Trophoblast cell (in vitro differentiated cells and primary cell): ENCODE measurements around the gene AGTPBP1.
A peak's percentile ranks its signal among the peaks of the same experiment; 100 is the strongest.

Source experiments
- DNase-seq, 2 donors: peaks; one replicate each; pipeline ENCODE4 v3.0.0-alpha.2; 2016
- H2AFZ ChIP-seq: 2 replicates; pipeline ENCODE4 v1.6.1; 2013; ENCODE audit warnings: low read length, moderate library complexity, mild to moderate bottlenecking; ENCODE audit not compliant: insufficient read depth, poor library complexity
- H2AK5ac ChIP-seq: 2 replicates; pipeline ENCODE4 v1.6.1; 2013; ENCODE audit warnings: mild to moderate bottlenecking, low read length
- H2BK120ac ChIP-seq: 2 replicates; pipeline ENCODE4 v1.6.1; 2013; ENCODE audit warnings: low read length, mild to moderate bottlenecking, moderate library complexity; ENCODE audit not compliant: insufficient read depth, poor library complexity
- H2BK12ac ChIP-seq: 2 replicates; pipeline ENCODE4 v1.6.1; 2013; ENCODE audit warnings: mild to moderate bottlenecking, low read length, moderate library complexity
- H2BK5ac ChIP-seq: 2 replicates; pipeline ENCODE4 v1.6.1; 2013; ENCODE audit warnings: low read length, low read depth, moderate library complexity, mild to moderate bottlenecking; ENCODE audit not compliant: poor library complexity
- H3K14ac ChIP-seq: 2 replicates; pipeline ENCODE4 v1.6.1; 2013; ENCODE audit warnings: mild to moderate bottlenecking, low read length
- H3K18ac ChIP-seq: 2 replicates; pipeline ENCODE4 v1.6.1; 2013; ENCODE audit warnings: mild to moderate bottlenecking, low read length
- H3K23ac ChIP-seq: 2 replicates; pipeline ENCODE4 v1.6.1; 2013; ENCODE audit warnings: low read length
- H3K27ac ChIP-seq: 2 replicates; pipeline ENCODE4 v1.5.1; 2013; ENCODE audit warnings: low read depth, mild to moderate bottlenecking, inconsistent platforms, low read length, moderate library complexity
- H3K27me3 ChIP-seq: 2 replicates; pipeline ENCODE4 v1.6.1; 2013; ENCODE audit warnings: inconsistent platforms, mild to moderate bottlenecking, low read length, moderate library complexity; ENCODE audit not compliant: insufficient read depth
- H3K36me3 ChIP-seq, 2 experiments: 1 replicate in 1 of 2; 2 replicates in 1 of 2; pipeline ENCODE4 v1.6.1; 2013; ENCODE audit warnings: low read length in 2 of 2, mild to moderate bottlenecking in 2 of 2, moderate library complexity in 1 of 2; ENCODE audit not compliant: insufficient read depth in 2 of 2, control insufficient read depth in 1 of 2
- H3K4ac ChIP-seq: 2 replicates; pipeline ENCODE4 v1.6.1; 2013; ENCODE audit warnings: low read depth, mild to moderate bottlenecking, low read length, moderate library complexity
- H3K4me1 ChIP-seq, 2 experiments: 1 replicate in 1 of 2; 2 replicates in 1 of 2; pipeline ENCODE4 v1.6.1; 2013; ENCODE audit warnings: low read length in 2 of 2, mild to moderate bottlenecking in 2 of 2, moderate library complexity in 1 of 2; ENCODE audit not compliant: insufficient read depth in 2 of 2, control insufficient read depth in 1 of 2
- H3K4me2 ChIP-seq: 2 replicates; pipeline ENCODE4 v1.6.1; 2013; ENCODE audit warnings: inconsistent platforms, mild to moderate bottlenecking, low read length, moderate library complexity
- H3K4me3 ChIP-seq: 2 replicates; pipeline ENCODE4 v1.5.1; 2013; ENCODE audit warnings: mild to moderate bottlenecking, low read depth, low read length, inconsistent platforms
- H3K79me1 ChIP-seq: one replicate; pipeline ENCODE4 v1.6.1; 2013; ENCODE audit warnings: low read length
- H3K79me2 ChIP-seq: 2 replicates; pipeline ENCODE4 v1.6.1; 2013; ENCODE audit warnings: low read length, mild to moderate bottlenecking; ENCODE audit not compliant: control insufficient read depth, insufficient read depth, poor library complexity
- H3K9ac ChIP-seq: 2 replicates; pipeline ENCODE4 v1.6.1; 2013; ENCODE audit warnings: mild to moderate bottlenecking, low read length
- H3K9me3 ChIP-seq: 2 replicates; pipeline ENCODE4 v1.6.1; 2013; ENCODE audit warnings: low read depth, mild to moderate bottlenecking, control low read depth, inconsistent platforms, low read length; ENCODE audit not compliant: insufficient read depth
- H4K12ac ChIP-seq: 2 replicates; pipeline ENCODE4 v1.6.1; 2013; ENCODE audit warnings: low read depth, mild to moderate bottlenecking, low read length, moderate library complexity
- H4K8ac ChIP-seq: 2 replicates; pipeline ENCODE4 v1.6.1; 2013; ENCODE audit warnings: low read depth, mild to moderate bottlenecking, low read length, moderate library complexity
- H4K91ac ChIP-seq: one replicate; pipeline ENCODE4 v1.6.1; 2013; ENCODE audit warnings: low read depth, mild to moderate bottlenecking, low read length, moderate library complexity
- WGBS: extraction: QIAGEN DNeasy Blood & Tissue Kit; methylation state at CpG from one replicate; pipeline ENCODE4 v1.1.7; 2013; ENCODE audit warnings: missing lambda C conversion rate; ENCODE audit not compliant: insufficient read length, insufficient coverage; ENCODE audit errors: extremely low coverage; 5-methylcytosine and 5-hydroxymethylcytosine counted together

The AGTPBP1 gene

DNA sequence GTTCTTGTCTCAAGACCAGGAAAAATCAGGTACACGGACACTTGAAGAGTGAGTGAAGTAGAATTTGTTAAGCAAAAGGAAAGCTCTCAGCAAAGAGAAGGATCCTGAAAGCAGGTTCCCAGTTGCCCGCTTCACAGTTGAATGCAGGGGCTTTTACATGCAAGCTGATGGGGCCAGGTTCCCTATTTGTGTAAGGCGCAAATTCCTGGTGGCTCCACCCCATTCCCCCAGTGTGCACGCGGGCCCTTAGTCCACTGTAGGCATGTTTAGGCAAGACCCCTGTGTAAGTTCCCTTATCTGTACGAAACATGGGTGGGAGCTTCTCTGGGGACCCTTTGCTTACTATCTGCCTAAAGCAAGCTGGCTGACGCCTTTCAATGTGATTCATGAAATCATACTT lies 2.7 kb upstream of the AGTPBP1 start:
- H3K4me3 ChIP-seq: no peak overlapping the region

DNA sequence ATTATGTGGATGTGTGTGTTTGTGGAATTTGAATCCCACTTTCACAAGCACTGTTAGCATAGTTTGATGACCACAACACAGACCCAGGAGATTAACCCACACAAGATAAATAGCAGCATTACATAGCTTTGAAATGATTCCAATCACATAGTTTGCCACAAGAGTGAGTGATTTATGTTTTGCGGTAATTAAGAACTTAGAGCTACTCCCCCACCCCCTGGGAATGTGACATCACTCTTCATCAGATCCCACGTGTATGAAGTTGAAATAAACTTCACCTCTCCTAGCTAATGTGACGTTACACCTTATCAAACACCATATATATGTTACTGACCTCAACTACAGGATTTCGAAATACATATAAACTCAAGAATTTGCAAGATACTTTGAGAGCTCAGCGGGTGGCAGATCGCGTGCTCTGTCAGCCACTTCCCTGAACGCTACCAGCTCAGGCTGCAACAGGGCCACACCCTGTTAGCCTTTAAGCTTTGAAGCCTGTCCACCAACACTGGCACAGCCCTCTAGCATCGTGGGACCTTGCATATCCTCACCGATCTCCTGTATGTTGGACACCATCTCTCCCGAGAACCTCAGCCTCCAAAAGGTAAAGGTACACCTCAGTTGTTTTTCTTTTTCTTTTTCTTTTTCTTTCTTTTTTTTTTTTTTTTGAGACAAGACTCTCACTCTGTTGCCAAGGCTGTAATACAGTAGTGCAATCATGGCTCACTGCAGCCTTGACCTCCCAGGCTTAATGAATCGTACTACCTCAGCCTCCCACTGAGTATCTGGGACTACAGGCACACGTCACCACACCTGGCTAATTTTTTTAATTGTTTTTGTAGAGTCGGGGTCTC lies 1.7 kb upstream of the AGTPBP1 start:
- peaks cover 3% of the 10 kb centered on the region for H3K79me2 ChIP-seq
- H3K23ac ChIP-seq: no peak overlapping the region
- peak; percentile 26 to 55 for DNase-seq
- H4K91ac ChIP-seq: no peak overlapping the region
- H2BK5ac ChIP-seq: no peak overlapping the region
- H3K4me3 ChIP-seq: no peak overlapping the region
- no CpG with 5 or more reads among the region's 14 CpGs for WGBS
- no peak overlapping the region for H2BK120ac ChIP-seq
- no peak overlapping the region for H3K27ac ChIP-seq
- H3K79me1 ChIP-seq: peaks cover 5% of the 10 kb centered on the region
- H2BK12ac ChIP-seq: no peak overlapping the region
- H3K9me3 ChIP-seq: no peaks in the 10 kb centered on the region
- no peaks in the 10 kb centered on the region for H3K27me3 ChIP-seq
- no peak overlapping the region for H2AFZ ChIP-seq
- H3K4me2 ChIP-seq: no peak overlapping the region
- no peaks in the 10 kb centered on the region for H3K36me3 ChIP-seq
- H4K12ac ChIP-seq: no peak overlapping the region
- H3K4ac ChIP-seq: no peak overlapping the region
- no peak overlapping the region for H3K9ac ChIP-seq
- H3K18ac ChIP-seq: no peak overlapping the region
- no peaks in the 10 kb centered on the region for H3K4me1 ChIP-seq
- H2AK5ac ChIP-seq: no peak overlapping the region
- H4K8ac ChIP-seq: no peak overlapping the region
- no peak overlapping the region for H3K14ac ChIP-seq

More for the DNA sequence above, 2.7 kb upstream of the AGTPBP1 start:
- H4K8ac ChIP-seq: no peak overlapping the region
- H2BK5ac ChIP-seq: no peak overlapping the region
- H4K91ac ChIP-seq: no peak overlapping the region
- H2BK120ac ChIP-seq: no peak overlapping the region
- no peak overlapping the region for H3K27ac ChIP-seq
- no peaks in the 10 kb centered on the region for H3K4me1 ChIP-seq
- H3K18ac ChIP-seq: no peak overlapping the region
- no peak for DNase-seq
- no peak overlapping the region for H2BK12ac ChIP-seq
- H2AFZ ChIP-seq: peak overlapping the region; percentile 55
- no peak overlapping the region for H3K4ac ChIP-seq
- no peaks in the 10 kb centered on the region for H3K36me3 ChIP-seq
- no peak overlapping the region for H3K23ac ChIP-seq
- no peak overlapping the region for H3K9ac ChIP-seq
- no peaks in the 10 kb centered on the region for H3K9me3 ChIP-seq
- no peaks in the 10 kb centered on the region for H3K27me3 ChIP-seq
- H4K12ac ChIP-seq: no peak overlapping the region
- no peak overlapping the region for H2AK5ac ChIP-seq
- H3K4me2 ChIP-seq: no peak overlapping the region
- no peak overlapping the region for H3K14ac ChIP-seq
- peaks cover 3% of the 10 kb centered on the region for H3K79me2 ChIP-seq
- H3K79me1 ChIP-seq: peaks cover 5% of the 10 kb centered on the region
- no CpG with 5 or more reads among the region's 7 CpGs for WGBS

DNA sequence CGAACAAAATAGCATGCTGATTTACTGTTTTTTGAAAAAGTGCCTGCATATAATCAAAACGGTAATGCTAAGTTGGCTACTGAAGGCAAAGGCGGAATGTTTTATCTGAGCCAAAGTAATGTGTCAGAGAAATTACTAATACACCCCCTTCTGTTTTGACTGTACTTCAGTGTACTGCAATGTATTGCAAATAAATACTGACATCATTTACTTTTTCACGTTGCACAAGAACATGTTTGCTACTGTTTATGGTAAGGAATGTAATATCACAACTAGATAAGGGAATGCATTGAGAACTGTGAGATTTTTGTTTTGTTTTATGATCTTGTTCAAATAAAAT lies 813 bp upstream of the AGTPBP1 start:
- no peaks in the 10 kb centered on the region for H3K9me3 ChIP-seq
- no peaks in the 10 kb centered on the region for H3K4me1 ChIP-seq
- no peak overlapping the region for H3K14ac ChIP-seq
- H3K4me2 ChIP-seq: peak overlapping the region; percentile 58
- H4K91ac ChIP-seq: no peak overlapping the region
- no peak overlapping the region for H2BK5ac ChIP-seq
- DNase-seq: peak in 1 of 2 donors; percentile 67
- no peak overlapping the region for H2BK120ac ChIP-seq
- no peak overlapping the region for H3K18ac ChIP-seq
- H3K27ac ChIP-seq: peak overlapping the region; percentile 35
- no peaks in the 10 kb centered on the region for H3K36me3 ChIP-seq
- H3K4ac ChIP-seq: no peak overlapping the region
- WGBS: no CpG with 5 or more reads among the region's 4 CpGs
- H2AFZ ChIP-seq: peak overlapping the region; percentile 94
- H3K27me3 ChIP-seq: no peaks in the 10 kb centered on the region
- no peak overlapping the region for H2BK12ac ChIP-seq
- H3K9ac ChIP-seq: peak overlapping the region; percentile 11
- peak overlapping the region; percentile 80 for H4K8ac ChIP-seq
- peaks cover 3% of the 10 kb centered on the region for H3K79me2 ChIP-seq
- no peak overlapping the region for H3K4me3 ChIP-seq
- no peak overlapping the region for H2AK5ac ChIP-seq
- no peak overlapping the region for H3K23ac ChIP-seq
- H3K79me1 ChIP-seq: peaks cover 5% of the 10 kb centered on the region
- H4K12ac ChIP-seq: no peak overlapping the region

DNA sequence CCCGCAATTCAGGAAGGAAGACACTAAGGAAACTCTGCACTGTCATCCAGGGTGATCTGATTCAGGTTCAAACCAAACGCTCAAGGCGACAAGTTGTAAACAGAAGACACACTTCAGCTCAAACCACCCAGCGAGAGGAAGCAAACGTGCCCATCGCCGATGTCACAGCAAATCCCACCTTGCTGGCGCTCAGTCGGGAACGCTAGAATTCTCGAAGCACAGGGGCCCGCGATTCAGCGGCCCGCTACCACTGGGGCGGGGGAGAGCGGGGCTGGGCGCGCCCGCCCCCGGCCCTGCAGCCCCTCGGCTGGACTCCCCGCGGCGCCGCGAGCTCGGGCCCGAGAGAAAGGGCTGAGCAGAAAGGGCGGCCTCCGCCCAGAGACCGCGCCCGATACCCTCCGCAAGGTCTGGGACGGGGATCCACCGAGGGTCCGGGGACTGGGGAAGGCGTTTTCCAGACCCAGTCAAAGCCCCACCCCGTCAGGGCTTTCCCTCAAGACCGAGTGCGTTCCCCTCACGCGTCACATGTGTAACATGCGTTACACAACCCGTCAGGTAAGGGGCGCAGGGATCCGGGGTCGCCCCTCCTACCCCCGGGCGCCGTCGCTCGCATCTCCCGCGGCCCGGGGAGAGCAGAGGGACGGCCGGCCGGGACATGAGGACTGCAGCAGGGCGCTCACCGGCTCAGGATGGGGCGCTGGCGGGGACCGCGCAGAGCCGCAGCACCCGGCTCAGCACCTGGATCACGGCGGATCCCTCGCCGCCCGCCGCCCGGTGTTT lies 469 bp downstream of the AGTPBP1 start:
- Histone ChIP-seq H3K4me1 (no peaks in the 10 kb centered on the region), H3K4me2 (peak overlapping the region; percentile 83), H4K12ac (peak overlapping the region; percentile 9), H4K91ac (no peak overlapping the region), H2AK5ac (no peak overlapping the region), H3K18ac (peak overlapping the region; percentile 28), H3K4ac (no peak overlapping the region), H3K27me3 (no peaks in the 10 kb centered on the region), H2BK120ac (peak overlapping the region; percentile 10), H2BK5ac (peak overlapping the region; percentile 5), H3K23ac (no peak overlapping the region), H3K9me3 (no peaks in the 10 kb centered on the region), H3K36me3 (no peaks in the 10 kb centered on the region), H3K79me2 (peaks cover 3% of the 10 kb centered on the region), H2BK12ac (no peak overlapping the region), H3K9ac (peak overlapping the region; percentile 69), H4K8ac (peak overlapping the region; percentile 58), H3K79me1 (peaks cover 5% of the 10 kb centered on the region), H3K14ac (peak overlapping the region; percentile 28), H3K4me3 (peak overlapping the region; percentile 97), H2AFZ (peak overlapping the region; percentile 55), H3K27ac (peak overlapping the region; percentile 43)
- peak; percentile 30 to 56 for DNase-seq
- no CpG with 5 or more reads among the region's 75 CpGs for WGBS
